ENCODE measurements around the gene LNX1. TPM values are rescaled to one million over a fixed set of nuclear protein-coding genes. Genes with fewer than 3 reads are reported as not detected.
"Not testable (repeated sequence)": the region's sequence is repeated elsewhere in the genome, so short reads cannot be mapped to it uniquely, and the experiment has no call there.

Gene LNX1
- total RNA-seq, 4 donors from 2014 or later = 0.29 to 12.9 (median 8.8) TPM

- no peaks in the 10 kb centered on the region for H3K9me3 ChIP-seq
- intact Hi-C loops (cut with DNase I; ENCODE audit: low total_unique reads) = no loop called here
- no peaks in the 10 kb centered on the region for H3K4me1 ChIP-seq
- H3K36me3 ChIP-seq = no peaks in the 10 kb centered on the region
- H3K27ac ChIP-seq = no peak overlapping the region
- DNase-seq = no peak
- no peaks in the 10 kb centered on the region for H3K27me3 ChIP-seq
- no peak for TF ChIP-seq CTCF (IDR thresholded peaks at IDR 0.05)
- TF ChIP-seq POLR2A (IDR thresholded peaks at IDR 0.05) = no peak
- no peak overlapping the region for H3K4me3 ChIP-seq
Measured at GRCh38 chr4:53422367-53422766, 168.9 kb downstream of the LNX1 start.

- no peaks in the 10 kb centered on the region for H3K4me1 ChIP-seq
Measured at GRCh38 chr4:53421791-53422190, 169.5 kb downstream of the LNX1 start.

GRCh38 chr4:53419208-53419607 lies 172.1 kb downstream of the LNX1 start:
- H3K36me3 ChIP-seq = no peaks in the 10 kb centered on the region
- H3K9me3 ChIP-seq = no peaks in the 10 kb centered on the region
- DNase-seq = no peak
- H3K4me1 ChIP-seq = no peaks in the 10 kb centered on the region
- no peak overlapping the region for H3K27ac ChIP-seq
- no peak overlapping the region for H3K4me3 ChIP-seq
- TF ChIP-seq POLR2A (IDR thresholded peaks at IDR 0.05) = no peak
- TF ChIP-seq CTCF (IDR thresholded peaks at IDR 0.05) = no peak
- H3K27me3 ChIP-seq = no peaks in the 10 kb centered on the region
- intact Hi-C loops (cut with DNase I; ENCODE audit: low total_unique reads) = no loop called here

More at GRCh38 chr4:53421791-53422190, 169.5 kb downstream of the LNX1 start:
- Histone ChIP-seq H3K4me3 (no peak overlapping the region), H3K9me3 (no peaks in the 10 kb centered on the region), H3K36me3 (no peaks in the 10 kb centered on the region), H3K27me3 (no peaks in the 10 kb centered on the region), H3K27ac (no peak overlapping the region)
- TF ChIP-seq POLR2A (IDR thresholded peaks at IDR 0.05) = no peak
- TF ChIP-seq CTCF (IDR thresholded peaks at IDR 0.05) = no peak
- intact Hi-C loops (cut with DNase I; ENCODE audit: low total_unique reads) = no loop called here
- no peak for DNase-seq

GRCh38 chr4:53409479-53409878 lies 181.8 kb downstream of the LNX1 start:
- H3K27ac ChIP-seq; DNase-seq; H3K4me1 ChIP-seq; H3K36me3 ChIP-seq; intact Hi-C loops (cut with DNase I; ENCODE audit: low total_unique reads); H3K4me3 ChIP-seq; H3K9me3 ChIP-seq; H3K27me3 ChIP-seq: not testable (repeated sequence)

Other genes starting within 250 kb of the LNX1 start
- 10 to 100 TPM; 19.6 to 36.2 (median 24.5) TPM for gene SCFD2, start 225.4 kb downstream of the LNX1 start, total RNA-seq
- gene FIP1L1, start 213.8 kb downstream of the LNX1 start, total RNA-seq = 100 to 1,000 TPM in 1 of 4 donors, 10 to 100 TPM in 3; 55.1 to 106 (median 69.2) TPM